ENCODE results near the gene RASAL3. TPM values are rescaled to one million over a fixed set of nuclear protein-coding genes. Genes with fewer than 3 reads are reported as not detected.

Gene RASAL3
- total RNA-seq, 1 donor from 2014 or later, result 89.3 TPM

- no peak for ATAC-seq (ENCODE audit: low read depth)
- CTCF ChIA-PET, result no interaction called here
- peaks cover 48% of the 10 kb centered on the region for H3K36me3 Mint-ChIP-seq (ENCODE audit: low read depth)
- no peak overlapping the region for H3K27ac Mint-ChIP-seq
- DNase-seq, result no peak
- intact Hi-C loops (cut with micrococcal nuclease), result no loop called here
- H3K27me3 Mint-ChIP-seq, result no peaks in the 10 kb centered on the region
- H3K4me1 Mint-ChIP-seq, result peaks cover 17% of the 10 kb centered on the region
- TF ChIP-seq, protein P1, sequence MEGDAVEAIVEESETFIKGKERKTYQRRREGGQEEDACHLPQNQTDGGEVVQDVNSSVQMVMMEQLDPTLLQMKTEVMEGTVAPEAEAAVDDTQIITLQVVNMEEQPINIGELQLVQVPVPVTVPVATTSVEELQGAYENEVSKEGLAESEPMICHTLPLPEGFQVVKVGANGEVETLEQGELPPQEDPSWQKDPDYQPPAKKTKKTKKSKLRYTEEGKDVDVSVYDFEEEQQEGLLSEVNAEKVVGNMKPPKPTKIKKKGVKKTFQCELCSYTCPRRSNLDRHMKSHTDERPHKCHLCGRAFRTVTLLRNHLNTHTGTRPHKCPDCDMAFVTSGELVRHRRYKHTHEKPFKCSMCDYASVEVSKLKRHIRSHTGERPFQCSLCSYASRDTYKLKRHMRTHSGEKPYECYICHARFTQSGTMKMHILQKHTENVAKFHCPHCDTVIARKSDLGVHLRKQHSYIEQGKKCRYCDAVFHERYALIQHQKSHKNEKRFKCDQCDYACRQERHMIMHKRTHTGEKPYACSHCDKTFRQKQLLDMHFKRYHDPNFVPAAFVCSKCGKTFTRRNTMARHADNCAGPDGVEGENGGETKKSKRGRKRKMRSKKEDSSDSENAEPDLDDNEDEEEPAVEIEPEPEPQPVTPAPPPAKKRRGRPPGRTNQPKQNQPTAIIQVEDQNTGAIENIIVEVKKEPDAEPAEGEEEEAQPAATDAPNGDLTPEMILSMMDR (IDR thresholded peaks at IDR 0.05), result no peak
- POLR2A ChIA-PET, result interaction anchor here (1.3 to 2.0 kb wide), 2 partner anchors 10 to 20 kb away, joined by 3 to 9 read pairs; no protein-coding TSS in a partner anchor
- H3K9me3 Mint-ChIP-seq, result no peaks in the 10 kb centered on the region
- no peak overlapping the region for H3K4me3 Mint-ChIP-seq
Measured at GRCh38 chr19:15453091-15453578, 11.2 kb downstream of the RASAL3 start.

- DNase-seq (no peak), ATAC-seq (ENCODE audit: low read depth) (no peak)
- H3K4me1 Mint-ChIP-seq, result peaks cover 17% of the 10 kb centered on the region
- no peaks in the 10 kb centered on the region for H3K27me3 Mint-ChIP-seq
- H3K4me3 Mint-ChIP-seq, result no peak overlapping the region
- TF ChIP-seq, protein P1 (IDR thresholded peaks at IDR 0.05), result no peak
- no peak overlapping the region for H3K27ac Mint-ChIP-seq
- no peaks in the 10 kb centered on the region for H3K9me3 Mint-ChIP-seq
- H3K36me3 Mint-ChIP-seq (ENCODE audit: low read depth), result peaks cover 43% of the 10 kb centered on the region
- ChIA-PET POLR2A (interaction anchor here (1.3 to 2.9 kb wide), 3 partner anchors 11 to 34 kb away, joined by 3 to 14 read pairs (median 9); partner anchors contain the start of gene AKAP8L), CTCF (no interaction called here)
- intact Hi-C loops (cut with micrococcal nuclease), result no loop called here
Measured at GRCh38 chr19:15452111-15453047, 12.0 kb downstream of the RASAL3 start.

- Mint-ChIP-seq H3K27me3 (no peaks in the 10 kb centered on the region), H3K27ac (peak overlapping the region; percentile 90), H3K4me3 (peak overlapping the region; percentile 80), H3K4me1 (peaks cover 17% of the 10 kb centered on the region), H3K36me3 (ENCODE audit: low read depth) (peaks cover 33% of the 10 kb centered on the region), H3K9me3 (no peaks in the 10 kb centered on the region)
- POLR2A ChIA-PET, result interaction anchor here (2.4 to 2.9 kb wide), 2 partner anchors 13 to 32 kb away, joined by 7 to 14 read pairs; partner anchors contain the start of gene AKAP8L
- ATAC-seq (ENCODE audit: low read depth), result no peak
- intact Hi-C loops (cut with micrococcal nuclease), result loop anchor here (2.0 kb wide), 1 partner anchor 14 kb away; the partner anchor contains the start of gene RASAL3
- DNase-seq, result no peak
- TF ChIP-seq, protein P1 (IDR thresholded peaks at IDR 0.05), result no peak
- CTCF ChIA-PET, result interaction anchor here (1.2 kb wide), 1 partner anchor 13 kb away, joined by 4 read pairs; no protein-coding TSS in a partner anchor
Measured at GRCh38 chr19:15450528-15450890, 13.8 kb downstream of the RASAL3 start.

DNA sequence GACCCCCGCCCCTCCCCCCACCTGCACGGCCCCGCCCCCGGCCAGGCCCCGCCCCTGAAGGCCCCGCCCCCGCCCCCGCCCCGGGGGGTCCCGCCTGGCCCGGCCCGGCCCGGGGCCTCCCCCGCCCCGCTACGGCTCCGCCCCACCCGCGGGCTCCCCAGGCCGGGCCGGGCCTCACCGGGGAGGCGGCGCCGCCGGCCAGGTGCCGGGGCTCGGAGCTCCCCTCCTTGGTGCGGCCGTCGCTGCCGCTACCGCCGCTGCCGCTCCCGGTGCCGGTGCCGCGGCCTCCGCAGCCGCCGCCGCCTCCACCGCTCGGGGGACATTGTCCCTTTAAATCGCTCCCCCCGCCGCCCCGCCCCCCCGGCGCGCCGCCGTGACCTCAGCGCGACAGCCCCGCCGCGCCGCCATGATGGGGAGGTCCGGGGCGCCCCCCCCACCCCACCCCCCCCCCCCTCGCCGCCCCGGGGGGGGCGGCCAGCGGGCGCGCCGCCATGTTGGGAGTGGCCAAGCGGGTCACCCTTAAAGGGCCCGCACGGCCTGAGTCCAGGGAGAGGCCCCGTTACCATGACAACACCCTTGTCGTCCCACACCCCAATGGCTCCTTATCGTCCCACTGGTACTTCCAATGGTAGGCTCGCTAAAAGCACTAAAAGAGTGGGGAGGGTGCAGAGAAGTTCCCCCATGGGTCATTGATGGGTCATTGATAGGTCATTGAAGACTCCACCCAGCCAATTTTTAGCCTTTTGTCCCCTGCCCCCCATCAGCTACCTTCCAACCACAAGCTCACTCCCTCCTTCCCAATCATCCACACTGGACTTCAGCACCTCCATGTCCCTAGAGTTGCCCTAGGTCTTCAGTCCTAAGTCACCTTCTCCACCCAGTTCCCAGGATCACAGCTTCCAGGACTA, 14.5 kb downstream of the RASAL3 start, which contains the start of gene WIZ:
Gene WIZ (minus strand): TSS at position 337 of the 908 bp plus-strand sequence. CDS start 1,649 bp downstream, outside the sequence.
- DNase-seq, result peak; percentile 89
- Mint-ChIP-seq H3K27me3 (no peaks in the 10 kb centered on the region), H3K36me3 (ENCODE audit: low read depth) (peaks cover 28% of the 10 kb centered on the region), H3K27ac (peak within 1 kb of the TSS; percentile 90), H3K4me3 (peak within 1 kb of the TSS; percentile 80), H3K4me1 (peaks cover 17% of the 10 kb centered on the region), H3K9me3 (no peaks in the 10 kb centered on the region)
- peak; percentile 74 for ATAC-seq (ENCODE audit: low read depth)
- CTCF ChIA-PET, result interaction anchor here (1.2 kb wide), 1 partner anchor 13 kb away, joined by 4 read pairs; no protein-coding TSS in a partner anchor
- POLR2A ChIA-PET, result interaction anchor here (0.6 to 2.9 kb wide), 4 partner anchors 14 to 858 kb away, joined by 3 to 14 read pairs (median 6); partner anchors contain the start of gene AKAP8L
- TF ChIP-seq, protein P1 (IDR thresholded peaks at IDR 0.05), result no peak
- intact Hi-C loops (cut with micrococcal nuclease), result loop anchor here (1.0 to 2.0 kb wide), 3 partner anchors 15 to 31 kb away; partner anchors contain the start of gene RASAL3

Data from activated B cell treated with CpG ODN at 0.5 μM for 24 hours (primary cell).